Upper lobe of left lung (tissue), 4 donors: Measurements from ENCODE around the gene CHD9.

Source experiments
- CTCF ChIP-seq, 6 experiments: fragments of 450-650 bp in 4 of 6; fragments of 200-600 bp in 2 of 6; sonication (generic) in 2 of 6; IDR thresholded peaks; one replicate each; pipeline ENCODE4 v1.5.1; 2016 to 2019; ENCODE audit warnings: antibody characterized with exemption in 6 of 6
- POLR2A ChIP-seq, 4 donors: fragments of 450-650 bp; IDR thresholded peaks; one replicate each; pipeline ENCODE4 v1.5.1; 2016 to 2017; ENCODE audit warnings: antibody characterized with exemption in 4 of 4, mild to moderate bottlenecking in 2 of 4

GRCh38 chr16:53007095-53007494 is 47.7 kb upstream of the CHD9 start:
- TF ChIP-seq CTCF (IDR thresholded peaks at IDR 0.05) (no peak), POLR2A (IDR thresholded peaks at IDR 0.05) (no peak)
